ENCODE measurements around the gene INHBE.
"Not testable (repeated sequence)": the region's sequence is repeated elsewhere in the genome, so short reads cannot be mapped to it uniquely, and the experiment has no call there.

The INHBE gene

DNA sequence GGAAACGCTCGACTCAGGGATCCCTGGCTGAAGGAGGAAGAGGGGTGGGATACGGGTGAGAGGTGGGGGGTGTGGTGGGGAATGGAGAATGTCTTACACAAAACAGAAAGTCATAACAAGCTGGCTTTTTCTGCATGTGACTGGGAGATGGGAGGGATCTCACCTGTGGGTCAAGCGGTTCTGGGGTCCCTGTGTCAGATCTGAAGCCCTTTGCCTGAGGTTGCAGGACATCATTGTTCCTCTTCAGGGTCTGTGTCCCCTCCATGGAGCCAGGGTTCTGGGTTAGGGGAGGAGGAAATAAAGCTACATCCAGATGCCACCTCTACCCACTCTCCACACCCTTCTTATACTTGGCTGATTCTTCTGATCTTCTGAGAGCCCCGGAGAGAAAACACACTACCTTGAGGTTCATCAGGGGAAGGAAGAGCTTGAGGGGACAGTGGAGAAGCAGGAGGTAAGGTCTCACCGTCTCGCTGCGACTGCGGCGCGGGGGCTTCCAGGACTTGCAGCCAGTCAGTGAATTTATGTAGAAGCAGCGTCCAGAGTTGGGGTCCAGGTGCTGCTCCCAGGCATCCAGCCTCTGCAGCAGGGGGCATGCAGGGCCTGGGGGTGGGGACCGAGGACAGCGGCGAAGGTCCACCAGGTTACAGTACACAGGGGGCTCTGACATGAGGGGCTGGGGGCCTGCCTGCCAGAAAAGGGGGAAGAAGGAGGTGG lies 22.0 kb downstream of the INHBE start:
- peak in 1 of 2 donors; percentile 46 for DNase-seq

DNA sequence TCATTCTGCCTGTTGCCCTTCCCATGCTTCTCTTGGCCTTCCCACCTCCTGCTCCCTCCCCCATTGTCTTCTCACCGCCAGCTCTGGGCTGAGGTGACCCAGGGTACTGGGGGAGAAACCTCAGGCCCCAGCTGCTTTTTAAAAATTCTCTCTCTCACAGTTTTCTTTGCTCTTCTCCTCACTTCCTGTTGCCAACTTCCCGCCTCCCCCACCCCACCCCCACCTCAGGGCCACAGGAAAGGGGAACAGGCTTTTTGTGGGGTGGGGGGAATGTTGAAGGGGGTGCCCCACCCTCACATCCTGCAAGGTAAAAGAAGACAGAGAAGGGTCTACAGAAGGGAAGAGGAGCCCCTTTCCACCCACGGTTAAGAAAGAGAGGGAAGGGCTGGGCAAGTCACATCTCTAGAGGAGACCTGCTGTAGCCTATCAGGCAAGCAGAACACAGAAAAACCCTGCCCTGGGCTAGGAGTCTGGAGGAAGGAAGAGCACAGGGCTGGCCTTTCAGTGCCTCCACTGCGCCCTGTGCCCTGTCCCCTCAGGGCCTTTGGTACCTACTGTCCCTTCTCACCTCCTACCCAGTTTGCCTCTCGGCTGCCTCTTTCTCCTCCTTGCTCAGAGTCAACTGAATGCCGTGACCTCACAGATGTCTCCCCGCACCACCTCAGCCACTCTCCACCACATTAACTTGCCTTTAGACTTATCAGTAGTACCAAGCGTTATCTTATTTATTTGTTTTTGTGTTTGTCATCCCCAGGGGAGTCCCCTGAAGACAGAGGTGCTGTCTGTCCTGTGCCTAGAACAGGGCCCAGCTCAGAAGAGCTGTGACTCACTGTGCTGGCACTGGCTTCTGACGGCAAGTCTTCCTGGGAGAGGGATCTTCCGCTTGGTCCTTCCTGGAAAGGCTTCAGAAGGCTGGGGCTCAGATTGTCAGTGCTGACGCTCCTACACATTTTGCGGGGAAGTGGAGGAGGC lies 22.9 kb downstream of the INHBE start:
- DNase-seq = peak; percentile 73 to 82

DNA sequence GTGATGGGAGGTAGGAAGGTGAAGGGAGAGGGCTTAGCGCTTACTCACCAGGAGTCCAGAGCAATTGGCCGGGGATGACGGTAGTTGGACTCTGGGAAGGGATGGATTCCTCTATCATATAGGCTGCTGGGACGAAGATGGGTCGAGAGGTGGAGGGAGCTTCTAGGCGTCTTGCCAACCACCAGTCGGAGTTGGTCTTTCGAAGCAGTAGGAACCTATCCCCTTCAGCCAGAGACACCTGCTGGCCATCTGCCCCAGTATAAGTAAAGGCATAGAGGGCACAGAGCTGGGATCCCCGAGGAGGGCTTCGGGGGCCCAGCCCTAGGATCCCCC lies 23.9 kb downstream of the INHBE start:
- DNase-seq = no peak

DNA sequence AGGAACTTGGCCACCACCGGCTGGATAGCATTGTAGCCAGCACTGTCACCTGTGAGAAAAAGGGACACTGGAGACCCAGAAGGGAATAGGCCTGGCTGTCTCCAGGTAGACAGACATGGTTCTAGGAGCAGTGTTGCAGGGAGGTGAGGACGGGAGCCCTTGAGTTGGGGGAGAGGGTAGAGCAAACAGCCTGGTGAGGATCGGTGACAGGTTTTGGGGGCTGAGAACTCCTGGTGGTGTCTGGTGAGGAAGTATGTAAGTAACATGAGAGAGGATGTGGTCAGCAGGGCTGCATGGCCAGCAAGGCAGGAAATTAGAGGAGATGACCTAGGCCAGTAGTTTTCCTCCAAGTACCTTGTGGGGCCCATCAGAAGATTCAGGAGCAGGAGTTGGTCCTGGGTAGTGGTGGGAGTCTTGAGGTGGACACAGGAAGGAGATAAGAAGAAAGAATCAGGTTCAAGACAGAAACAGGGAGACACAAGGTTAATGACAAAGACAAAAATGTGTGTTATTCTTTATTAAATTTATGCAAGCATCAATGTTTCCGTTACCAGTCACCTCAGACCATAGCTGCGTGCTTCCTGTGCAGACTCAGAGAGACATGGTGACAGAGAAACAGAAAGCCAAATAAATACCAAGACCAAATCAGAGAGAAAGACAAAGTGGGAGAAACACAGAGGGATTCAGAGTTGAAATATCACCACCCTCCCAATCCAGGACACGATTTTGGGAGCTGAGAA lies 24.4 kb downstream of the INHBE start, which contains the start of gene ARHGAP9:
TSS of gene ARHGAP9 (minus strand) at position 491 of the 740 bp plus-strand sequence. CDS start at position 31, 460 bp downstream.
- DNase-seq = peak; percentile 83 to 88

DNA sequence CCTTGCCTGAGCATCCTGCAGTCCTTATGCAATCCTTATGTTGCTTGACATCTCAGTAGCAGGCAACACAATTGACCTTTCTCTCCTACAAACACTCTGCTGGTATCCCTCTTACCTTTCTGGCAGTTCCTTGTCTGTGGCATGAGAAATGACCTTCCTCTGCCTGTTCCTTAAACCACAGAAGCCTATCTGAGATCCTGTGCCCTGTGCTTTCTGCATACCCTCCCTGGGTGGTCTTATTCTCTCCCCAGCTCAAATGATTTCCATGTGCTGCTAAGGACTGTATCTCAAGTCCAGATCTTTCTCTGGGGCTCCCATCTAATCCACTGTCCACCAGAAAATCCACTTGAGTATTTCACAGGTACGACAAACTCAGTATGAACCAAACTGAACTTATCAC lies 26.6 kb downstream of the INHBE start:
- DNase-seq = no peak

DNA sequence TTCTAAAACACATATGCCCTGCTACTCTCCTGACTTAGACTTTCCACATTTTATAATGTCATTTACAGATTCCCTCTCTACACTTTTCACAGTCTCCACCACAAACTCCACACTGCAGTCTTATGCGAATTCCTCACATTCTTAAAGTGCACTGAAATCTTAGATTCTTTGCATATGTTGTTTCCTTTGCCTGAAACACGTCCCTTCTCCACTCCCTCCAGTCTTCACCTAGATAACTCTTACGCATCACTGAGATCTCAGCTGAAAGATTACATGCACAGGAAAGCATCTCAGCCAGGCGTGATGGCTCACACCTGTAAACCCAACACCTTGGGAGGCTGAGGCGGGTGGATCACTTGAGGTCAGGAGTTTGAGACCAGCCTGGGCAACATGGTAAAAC lies 28.4 kb downstream of the INHBE start:
- DNase-seq = no peak

DNA sequence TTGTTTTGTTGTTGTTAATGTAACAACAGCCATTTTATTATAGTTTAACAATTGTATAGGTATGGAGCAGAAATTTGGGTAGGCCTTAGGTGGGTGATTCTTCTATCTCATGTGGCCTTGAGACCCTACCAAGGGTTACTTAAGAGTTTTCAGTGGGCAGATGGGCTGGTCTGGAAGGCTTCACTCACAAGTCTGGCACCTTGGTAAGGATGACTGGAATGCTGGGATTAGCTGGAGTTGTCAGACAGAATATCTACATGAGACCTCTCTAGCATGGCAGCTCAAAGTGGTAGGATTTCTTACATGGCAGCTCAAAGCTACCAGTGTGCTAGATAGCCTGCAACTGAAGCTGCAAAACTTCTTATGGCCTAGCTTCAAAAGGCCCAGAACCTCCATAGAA lies 30.6 kb downstream of the INHBE start:
- DNase-seq = no peak

DNA sequence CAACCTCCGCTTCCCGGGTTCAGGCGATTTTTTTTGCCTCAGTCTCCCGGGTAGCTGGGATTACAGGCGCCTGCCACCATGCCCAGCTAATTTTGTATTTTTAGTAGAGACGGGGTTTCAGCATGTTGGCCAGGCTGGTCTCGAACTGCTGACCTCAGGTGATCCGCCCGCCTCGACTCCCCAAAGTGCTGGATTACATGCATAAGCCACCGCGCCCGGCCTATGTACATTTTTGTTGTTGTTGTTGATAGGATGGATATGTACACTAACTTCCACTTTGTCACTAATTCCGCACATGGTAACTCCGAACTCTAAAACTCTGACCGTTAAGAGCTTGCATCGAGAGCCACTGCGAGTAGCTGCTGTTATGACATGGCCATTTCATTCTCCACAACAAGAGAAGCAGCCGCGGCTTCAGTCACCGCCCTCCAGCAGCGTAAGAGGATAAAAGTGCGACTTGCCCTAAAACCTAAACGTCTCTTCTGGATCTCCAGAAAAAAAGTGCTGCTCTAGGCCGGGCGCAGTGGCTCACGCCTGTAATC lies 32.0 kb downstream of the INHBE start:
- DNase-seq = no peak

DNA sequence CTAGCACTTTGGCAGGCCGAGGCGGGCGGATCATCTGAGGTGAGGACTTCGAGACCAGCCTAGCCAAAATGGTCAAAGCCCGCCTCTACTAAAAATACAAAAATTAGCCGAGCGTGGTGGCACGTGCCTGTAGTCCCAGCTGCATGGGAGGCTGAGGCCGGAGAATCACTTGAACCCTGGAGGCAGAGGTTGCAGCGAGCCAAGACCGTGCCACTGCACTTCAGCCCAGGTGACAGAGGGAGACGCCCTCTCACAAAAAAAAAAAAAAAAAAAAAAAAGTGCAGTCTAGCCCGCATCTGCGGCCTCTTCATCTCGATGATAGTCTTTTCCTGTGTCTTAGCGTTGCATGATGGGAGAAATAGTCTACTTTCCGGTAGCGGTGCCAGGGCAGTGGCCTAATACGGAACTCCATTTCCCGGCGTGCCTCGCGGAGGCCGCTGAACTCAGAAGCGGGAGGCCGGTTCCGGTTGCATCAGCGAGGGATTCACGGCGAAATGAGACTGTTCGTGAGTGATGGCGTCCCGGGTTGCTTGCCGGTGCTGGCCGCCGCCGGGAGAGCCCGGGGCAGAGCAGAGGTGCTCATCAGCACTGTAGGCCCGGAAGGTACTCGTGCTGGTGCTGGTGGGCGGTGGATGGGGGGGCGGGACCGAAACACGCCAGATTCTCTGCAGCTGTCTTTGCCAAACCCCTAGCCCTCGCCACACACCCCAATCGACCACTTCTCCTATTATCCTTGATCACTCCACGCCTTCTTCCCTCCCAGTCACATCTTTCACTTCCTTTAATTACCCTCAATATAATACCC lies 32.7 kb downstream of the INHBE start, which contains the start of gene MARS1:
TSS of gene MARS1 (plus strand) at position 472 of the 805 bp plus-strand sequence. CDS start at position 495, 23 bp downstream.
- peak; percentile 95 to 96 for DNase-seq

DNA sequence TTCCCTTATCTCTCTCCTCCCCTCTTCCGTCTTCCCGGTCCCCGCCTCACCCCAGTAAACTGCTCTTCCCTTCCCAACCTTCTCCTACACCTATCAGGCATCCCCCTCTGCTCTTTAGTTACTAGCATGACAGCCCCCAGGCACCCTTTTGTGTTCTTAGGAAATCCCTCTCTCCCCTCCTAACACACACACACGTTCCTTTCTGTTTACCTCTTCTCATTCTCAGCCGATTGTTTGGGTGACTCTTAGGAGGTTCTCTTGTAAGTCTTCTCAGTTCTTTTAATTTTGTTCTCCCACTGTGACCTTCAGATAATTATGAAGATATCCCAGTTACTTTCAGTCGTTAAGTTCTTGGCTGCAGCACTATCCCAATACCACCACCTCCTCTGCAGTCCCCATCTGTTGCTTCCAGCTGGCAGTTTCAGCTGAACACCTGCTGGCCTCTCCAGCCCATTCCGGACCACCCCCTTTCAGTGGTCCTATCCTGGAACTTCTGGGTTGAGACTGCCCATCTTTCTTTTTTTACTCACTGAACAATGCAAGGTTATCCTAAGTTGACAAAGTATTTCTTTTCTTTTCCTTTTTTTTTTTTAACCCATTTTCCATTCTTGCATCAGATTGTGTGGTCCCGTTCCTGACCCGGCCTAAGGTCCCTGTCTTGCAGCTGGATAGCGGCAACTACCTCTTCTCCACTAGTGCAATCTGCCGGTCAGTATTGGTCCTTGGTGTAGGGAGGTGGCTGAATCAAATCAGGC lies 33.5 kb downstream of the INHBE start:
- DNase-seq = no peak

DNA sequence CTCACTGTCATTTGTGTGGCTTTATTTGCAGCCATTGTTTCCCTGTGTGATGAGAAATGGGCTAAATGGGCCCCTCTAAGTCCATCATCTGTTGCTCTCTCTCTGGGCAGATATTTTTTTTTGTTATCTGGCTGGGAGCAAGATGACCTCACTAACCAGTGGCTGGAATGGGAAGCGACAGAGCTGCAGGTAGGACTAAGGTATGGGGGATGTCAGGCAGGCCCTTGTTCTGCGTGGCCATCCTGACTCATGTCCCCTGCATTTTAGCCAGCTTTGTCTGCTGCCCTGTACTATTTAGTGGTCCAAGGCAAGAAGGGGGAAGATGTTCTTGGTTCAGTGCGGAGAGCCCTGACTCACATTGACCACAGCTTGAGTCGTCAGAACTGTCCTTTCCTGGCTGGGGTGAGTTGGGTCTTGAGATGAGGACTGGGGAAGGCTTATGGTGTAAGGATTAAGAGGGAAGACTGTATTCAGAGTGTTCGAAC lies 34.1 kb downstream of the INHBE start:
- no peak for DNase-seq

DNA sequence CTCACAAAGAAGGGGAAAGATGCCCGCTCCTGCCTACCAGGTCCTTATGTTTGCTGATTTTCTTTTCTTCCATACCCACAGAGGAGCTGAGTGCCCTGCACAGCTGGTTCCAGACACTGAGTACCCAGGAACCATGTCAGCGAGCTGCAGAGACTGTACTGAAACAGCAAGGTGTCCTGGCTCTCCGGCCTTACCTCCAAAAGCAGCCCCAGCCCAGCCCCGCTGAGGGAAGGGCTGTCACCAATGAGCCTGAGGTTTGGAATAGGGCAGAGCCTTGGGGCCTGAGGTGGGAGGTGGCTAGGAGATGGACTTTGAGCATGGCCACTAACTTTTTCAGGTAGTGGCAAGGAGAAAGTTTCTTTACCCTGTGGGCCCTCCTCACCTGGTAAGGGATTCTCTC lies 35.0 kb downstream of the INHBE start:
- DNase-seq = no peak

DNA sequence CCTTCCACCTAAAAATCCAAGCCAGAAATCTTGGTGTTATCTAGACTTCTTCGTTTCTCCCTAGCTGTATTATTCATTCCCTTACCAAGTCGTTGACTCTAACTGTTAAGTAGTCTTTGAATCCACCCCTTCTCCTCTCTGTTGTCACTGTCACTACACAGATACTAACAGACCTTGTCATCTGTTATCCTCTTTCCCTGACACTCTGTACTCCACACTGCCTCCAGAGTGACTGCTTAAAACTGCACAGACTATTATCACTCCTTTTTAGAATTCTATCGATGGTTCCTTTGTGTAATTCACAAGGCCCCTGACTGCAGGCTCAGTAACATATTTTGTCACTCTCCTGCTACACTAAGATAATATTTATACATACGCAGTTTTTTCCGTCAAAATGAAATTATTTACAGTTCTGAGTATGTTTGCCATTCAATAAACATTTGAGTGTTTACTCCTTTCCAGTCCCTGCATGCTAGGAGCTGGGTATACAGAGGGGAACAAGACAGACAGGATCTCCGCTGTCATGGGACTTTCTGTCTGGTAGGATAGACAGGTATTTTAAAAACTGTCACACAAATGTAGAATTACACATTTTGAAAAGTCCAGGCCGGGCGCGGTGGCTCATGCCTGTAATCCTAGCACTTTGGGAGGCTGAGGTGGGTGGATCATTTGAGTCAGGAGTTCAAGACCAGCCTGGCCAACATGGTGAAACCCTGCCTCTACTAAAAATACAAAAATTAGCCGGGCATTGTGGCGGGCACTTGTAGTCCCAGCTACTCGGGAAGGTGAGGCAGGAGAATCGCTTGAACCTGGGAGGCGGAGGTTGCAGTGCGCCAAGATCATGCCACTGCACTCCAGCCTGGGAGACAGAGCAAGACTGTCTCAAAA lies 36.5 kb downstream of the INHBE start:
- no peak for DNase-seq

DNA sequence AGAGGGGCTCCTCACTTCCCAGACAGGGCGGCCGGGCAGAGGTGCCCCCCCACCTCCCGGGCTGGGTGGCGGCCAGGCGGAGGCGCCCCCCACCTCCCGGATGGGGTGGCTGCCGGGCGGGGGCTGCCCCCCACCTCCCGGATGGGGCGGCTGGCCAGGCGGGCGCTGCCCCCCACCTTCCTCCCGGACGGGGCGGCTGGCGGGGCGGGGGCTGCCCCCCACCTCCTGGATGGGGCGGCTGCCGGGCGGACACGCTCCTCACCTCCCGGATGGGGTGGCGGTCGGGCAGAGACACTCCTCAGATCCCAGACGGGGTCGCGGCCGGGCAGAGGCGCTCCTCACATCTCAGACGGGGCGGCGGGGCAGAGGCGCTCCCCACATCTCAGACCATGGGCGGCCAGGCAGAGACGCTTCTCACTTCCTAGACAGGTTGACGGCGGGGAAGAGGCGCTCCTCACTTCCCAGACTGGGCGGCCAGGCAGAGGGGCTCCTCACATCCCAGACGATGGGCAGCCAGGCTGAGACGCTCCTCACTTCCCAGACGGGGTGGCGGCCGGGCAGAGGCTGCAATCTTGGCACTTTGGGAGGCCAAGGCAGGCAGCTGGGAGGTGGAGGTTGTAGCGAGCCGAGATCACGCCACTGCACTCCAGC lies 40.1 kb downstream of the INHBE start:
- not testable (repeated sequence) for DNase-seq

DNA sequence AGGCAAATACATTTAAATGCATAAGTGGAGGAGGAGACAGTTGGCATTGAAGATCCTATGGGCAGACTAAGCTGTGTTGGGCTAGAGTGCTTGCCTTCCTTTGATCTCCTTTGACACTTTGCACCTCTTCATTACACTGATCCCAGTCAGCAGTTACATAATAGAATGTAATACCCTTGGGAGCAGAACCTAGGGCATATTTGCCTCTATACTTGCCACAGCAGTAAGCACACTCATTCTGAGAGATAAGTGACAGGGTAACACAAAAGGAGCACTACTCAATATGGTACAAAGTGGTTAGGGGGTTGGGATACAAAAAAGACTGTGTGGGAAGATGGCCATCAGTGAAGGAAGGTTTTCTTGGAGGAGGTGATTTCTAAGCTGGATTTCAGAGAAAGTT lies 41.7 kb downstream of the INHBE start:
- no peak for DNase-seq

DNA sequence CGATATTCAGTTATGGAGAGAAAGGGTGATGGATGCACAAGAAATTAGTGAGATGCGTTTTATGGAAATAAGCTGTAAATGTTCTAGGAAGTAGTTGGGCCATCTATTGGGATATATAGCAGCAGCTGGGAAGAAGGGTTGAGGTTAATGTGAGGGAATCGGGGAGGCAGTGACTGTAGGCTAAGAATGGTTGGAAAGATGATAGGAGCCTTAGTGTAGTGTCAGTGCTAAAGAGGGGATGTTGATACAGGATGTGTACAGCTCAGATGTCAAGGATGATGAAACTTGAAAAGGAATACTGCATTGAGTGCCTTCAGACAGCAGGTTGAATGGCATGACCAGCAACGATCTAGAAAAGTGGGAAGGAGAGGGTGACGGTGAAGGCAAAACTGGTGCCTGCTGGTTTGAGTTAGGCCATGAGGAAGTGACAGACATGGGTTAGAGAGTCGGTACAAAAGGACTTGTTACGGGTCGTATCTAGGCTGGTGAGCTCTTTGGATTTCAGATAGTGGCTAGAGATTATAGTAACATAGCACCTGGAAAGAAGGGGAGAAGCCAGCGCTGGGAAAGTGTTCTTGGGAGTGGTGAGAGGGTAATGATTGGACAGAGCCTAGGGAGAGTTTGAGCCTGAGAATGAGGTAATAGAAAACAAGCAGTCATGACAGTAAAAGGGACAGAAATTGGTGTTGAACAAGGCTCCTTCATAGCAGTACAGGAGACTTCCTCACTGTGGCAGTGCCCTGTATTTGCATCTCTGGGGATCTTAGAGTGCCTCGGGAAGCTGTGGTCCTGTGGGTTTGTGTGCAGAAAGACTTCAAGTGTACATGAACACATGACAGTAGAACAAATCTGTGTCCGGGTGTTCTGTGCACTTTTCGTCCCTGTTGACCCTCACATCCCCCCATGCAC lies 42.4 kb downstream of the INHBE start:
- DNase-seq = no peak

DNA sequence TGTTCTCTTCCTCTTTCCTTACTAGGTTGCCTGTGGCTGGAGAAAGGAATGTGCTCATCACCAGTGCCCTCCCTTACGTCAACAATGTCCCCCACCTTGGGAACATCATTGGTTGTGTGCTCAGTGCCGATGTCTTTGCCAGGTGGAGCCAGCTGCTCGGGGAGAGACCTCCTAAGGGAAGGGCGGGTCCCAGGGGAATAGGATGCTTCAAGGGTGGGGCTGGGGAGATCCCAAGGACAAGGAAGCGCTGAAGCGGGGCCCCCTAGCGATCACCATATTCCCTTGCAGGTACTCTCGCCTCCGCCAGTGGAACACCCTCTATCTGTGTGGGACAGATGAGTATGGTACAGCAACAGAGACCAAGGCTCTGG lies 43.0 kb downstream of the INHBE start:
- DNase-seq = no peak

DNA sequence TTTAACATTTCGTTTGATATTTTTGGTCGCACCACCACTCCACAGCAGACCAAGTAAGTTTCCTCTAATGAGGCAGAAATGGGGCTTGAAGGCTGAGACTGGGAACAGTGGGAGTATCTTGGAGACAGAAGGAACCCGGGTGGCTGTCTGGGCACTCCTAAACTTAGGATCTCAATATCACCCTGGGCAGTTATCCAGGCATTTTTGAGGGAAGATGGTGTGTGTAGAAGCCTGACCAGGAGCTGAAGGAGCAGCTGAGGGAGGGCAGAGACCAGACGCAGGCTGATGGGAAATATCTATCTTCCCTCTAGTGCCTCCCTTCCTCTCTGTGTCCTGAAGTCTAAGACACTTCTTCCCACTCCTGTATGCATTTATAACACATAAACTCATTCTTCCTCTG lies 43.5 kb downstream of the INHBE start:
- no peak for DNase-seq

Data from CD4-positive, alpha-beta T cell treated with Interleukin-4 for 1 hour (primary cell).